ENCODE data around the gene DSCAML1.

Gene DSCAML1

GRCh38 chr11:117594721-117595120, 202.3 kb downstream of the DSCAML1 start:
- H3K4me3 ChIP-seq (ENCODE audit: control insufficient read depth, low read depth, low read length): no peak overlapping the region
- TF ChIP-seq CTCF (IDR thresholded peaks at IDR 0.05; ENCODE audit: control insufficient read depth, insufficient read depth, low read depth, low read length, missing control alignments): no peak
- no peak for DNase-seq (ENCODE audit: low read depth)

- DNase-seq (ENCODE audit: low read depth): no peak
- no peak for TF ChIP-seq CTCF (IDR thresholded peaks at IDR 0.05; ENCODE audit: control insufficient read depth, insufficient read depth, low read depth, low read length, missing control alignments)
- H3K4me3 ChIP-seq (ENCODE audit: control insufficient read depth, low read depth, low read length): no peak overlapping the region
These were observed 204.0 kb downstream of the DSCAML1 start for GRCh38 chr11:117593065-117593464.

GRCh38 chr11:117591316-117592039, 205.5 kb downstream of the DSCAML1 start:
- no peak for TF ChIP-seq CTCF (IDR thresholded peaks at IDR 0.05; ENCODE audit: control insufficient read depth, insufficient read depth, low read depth, low read length, missing control alignments)
- no peak for DNase-seq (ENCODE audit: low read depth)
- no peak overlapping the region for H3K4me3 ChIP-seq (ENCODE audit: control insufficient read depth, low read depth, low read length)

GRCh38 chr11:117589063-117589462, 208.0 kb downstream of the DSCAML1 start:
- DNase-seq (ENCODE audit: low read depth): no peak
- H3K4me3 ChIP-seq (ENCODE audit: control insufficient read depth, low read depth, low read length): no peak overlapping the region
- TF ChIP-seq CTCF (IDR thresholded peaks at IDR 0.05; ENCODE audit: control insufficient read depth, insufficient read depth, low read depth, low read length, missing control alignments): no peak

GRCh38 chr11:117588166-117588810, 208.7 kb downstream of the DSCAML1 start:
- H3K4me3 ChIP-seq (ENCODE audit: control insufficient read depth, low read depth, low read length): no peak overlapping the region
- DNase-seq (ENCODE audit: low read depth): no peak
- TF ChIP-seq CTCF (IDR thresholded peaks at IDR 0.05; ENCODE audit: control insufficient read depth, insufficient read depth, low read depth, low read length, missing control alignments): no peak

GRCh38 chr11:117587416-117587815, 209.6 kb downstream of the DSCAML1 start:
- no peak for DNase-seq (ENCODE audit: low read depth)
- H3K4me3 ChIP-seq (ENCODE audit: control insufficient read depth, low read depth, low read length): no peak overlapping the region
- no peak for TF ChIP-seq CTCF (IDR thresholded peaks at IDR 0.05; ENCODE audit: control insufficient read depth, insufficient read depth, low read depth, low read length, missing control alignments)

Measured in AG09309 (cell line).